HG03460 (cell line): ENCODE results near the gene ALDH1B1.

Experiments used
- ATAC-seq: cut with Tn5 transposase; IDR thresholded peaks from one replicate; pipeline ENCODE4 v1.9.1; 2021; ENCODE audit not compliant: unreplicated experiment

ALDH1B1 gene

GRCh38 chr9:38413283-38413682 lies 20.8 kb downstream of the ALDH1B1 start:
- ATAC-seq = no peak

- no peak for ATAC-seq
Measured at GRCh38 chr9:38414040-38414723, 21.7 kb downstream of the ALDH1B1 start.

- ATAC-seq = no peak
Measured at GRCh38 chr9:38415856-38416255, 23.4 kb downstream of the ALDH1B1 start.

GRCh38 chr9:38416461-38416860 lies 24.0 kb downstream of the ALDH1B1 start:
- no peak for ATAC-seq

- ATAC-seq = no peak
Measured at GRCh38 chr9:38417003-38417945, 24.8 kb downstream of the ALDH1B1 start.

GRCh38 chr9:38418366-38418765 lies 25.9 kb downstream of the ALDH1B1 start:
- no peak for ATAC-seq

- no peak for ATAC-seq
Measured at GRCh38 chr9:38419181-38419580, 26.7 kb downstream of the ALDH1B1 start.

- no peak for ATAC-seq
Measured at GRCh38 chr9:38421498-38422211, 29.2 kb downstream of the ALDH1B1 start.

GRCh38 chr9:38422555-38423260 lies 30.2 kb downstream of the ALDH1B1 start:
- ATAC-seq = no peak

- no peak for ATAC-seq
Measured at GRCh38 chr9:38423273-38423972, 30.9 kb downstream of the ALDH1B1 start.

- ATAC-seq = no peak
Measured at GRCh38 chr9:38423973-38424843, 31.7 kb downstream of the ALDH1B1 start, which contains the start of gene IGFBPL1. IGFBPL1 (minus strand) TSS chr9:38424454; CDS start chr9:38424424, 30 bp downstream.

GRCh38 chr9:38424918-38425317 lies 32.4 kb downstream of the ALDH1B1 start:
- no peak for ATAC-seq

GRCh38 chr9:38428062-38428461 lies 35.6 kb downstream of the ALDH1B1 start:
- ATAC-seq = no peak

GRCh38 chr9:38431116-38431515 lies 38.6 kb downstream of the ALDH1B1 start:
- ATAC-seq = no peak

- ATAC-seq = no peak
Measured at GRCh38 chr9:38432922-38433510, 40.5 kb downstream of the ALDH1B1 start.

- no peak for ATAC-seq
Measured at GRCh38 chr9:38434365-38434764, 41.9 kb downstream of the ALDH1B1 start.

- no peak for ATAC-seq
Measured at GRCh38 chr9:38434853-38435252, 42.4 kb downstream of the ALDH1B1 start.

- no peak for ATAC-seq
Measured at GRCh38 chr9:38435521-38435920, 43.0 kb downstream of the ALDH1B1 start.

- no peak for ATAC-seq
Measured at GRCh38 chr9:38436708-38437107, 44.2 kb downstream of the ALDH1B1 start.
